Measurements from ENCODE around the gene PIEZO1. TPM values are rescaled to one million over a fixed set of nuclear protein-coding genes. Genes with fewer than 3 reads are reported as not detected.
A peak's percentile ranks its signal among the peaks of the same experiment; 100 is the strongest.

Gene PIEZO1
- total and polyA plus RNA-seq, 10 donors, result 145 to 385 (median 201) TPM

DNA sequence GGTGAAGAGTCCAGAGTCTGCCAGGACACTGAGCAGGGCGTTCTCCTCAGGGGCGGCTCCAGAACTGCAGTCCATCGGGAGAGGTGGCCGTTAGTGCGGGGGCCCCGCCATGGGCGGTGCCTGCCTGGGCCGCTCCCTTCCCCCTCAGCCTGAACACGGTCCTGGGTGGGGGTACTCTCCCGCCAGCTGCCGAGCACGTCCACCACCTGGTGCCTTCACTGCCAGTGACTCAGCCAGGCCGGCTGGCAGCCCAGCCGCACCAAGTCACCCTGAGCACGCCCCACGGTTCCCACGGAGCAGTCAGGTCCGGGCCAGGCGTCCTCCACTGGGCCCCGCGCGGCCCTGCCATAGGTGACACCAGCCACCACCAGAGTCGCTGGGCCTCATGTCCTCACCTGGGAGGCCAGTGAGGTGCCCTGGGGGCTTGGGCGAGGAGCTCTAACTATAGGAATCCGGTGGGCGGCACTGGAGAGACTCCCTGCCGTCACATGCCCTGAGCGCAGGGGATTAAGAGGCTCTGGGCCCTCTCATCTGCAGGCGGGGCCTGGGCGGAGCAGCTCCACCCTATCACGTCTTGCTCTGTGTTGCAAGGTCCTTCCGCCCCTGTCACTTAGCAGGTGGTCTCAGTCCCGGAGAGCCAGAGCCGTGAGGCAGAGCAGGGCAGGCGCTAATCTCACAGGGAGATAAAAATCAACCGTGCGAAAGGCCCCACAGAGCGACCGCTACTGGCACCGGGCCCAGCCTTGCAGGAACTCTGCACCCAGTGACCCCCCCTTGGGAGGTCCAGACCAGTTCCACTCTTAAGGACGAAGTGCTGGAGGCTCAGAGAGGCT lies 14.3 kb downstream of the PIEZO1 start:
- DNase-seq, result peak; percentile 88
- peak overlapping the region in 2 of 8 donors; percentile 19 to 29 for H3K4me3 ChIP-seq
- H3K4me1 ChIP-seq, result peaks cover 73 to 98% (median 91%) of the 10 kb centered on the region in 6 donors
- WGBS, 5 donors, result 0 to 43% (median 36%) methylated on average over 1 to 41 of the region's 41 CpGs
- no peaks in the 10 kb centered on the region for H3K27me3 ChIP-seq (replicated peaks in 1 of 7)
- intact Hi-C loops (cut with DNase I; ENCODE audit: low total_unique reads), result no loop called here
- TF ChIP-seq POLR2A (IDR thresholded peaks at IDR 0.05) (peak in 1 of 3 donors; percentile 21), POLR2AphosphoS5 (IDR thresholded peaks at IDR 0.05) (peak; percentile 66 to 76 (median 72))
- TF ChIP-seq, protein P1, sequence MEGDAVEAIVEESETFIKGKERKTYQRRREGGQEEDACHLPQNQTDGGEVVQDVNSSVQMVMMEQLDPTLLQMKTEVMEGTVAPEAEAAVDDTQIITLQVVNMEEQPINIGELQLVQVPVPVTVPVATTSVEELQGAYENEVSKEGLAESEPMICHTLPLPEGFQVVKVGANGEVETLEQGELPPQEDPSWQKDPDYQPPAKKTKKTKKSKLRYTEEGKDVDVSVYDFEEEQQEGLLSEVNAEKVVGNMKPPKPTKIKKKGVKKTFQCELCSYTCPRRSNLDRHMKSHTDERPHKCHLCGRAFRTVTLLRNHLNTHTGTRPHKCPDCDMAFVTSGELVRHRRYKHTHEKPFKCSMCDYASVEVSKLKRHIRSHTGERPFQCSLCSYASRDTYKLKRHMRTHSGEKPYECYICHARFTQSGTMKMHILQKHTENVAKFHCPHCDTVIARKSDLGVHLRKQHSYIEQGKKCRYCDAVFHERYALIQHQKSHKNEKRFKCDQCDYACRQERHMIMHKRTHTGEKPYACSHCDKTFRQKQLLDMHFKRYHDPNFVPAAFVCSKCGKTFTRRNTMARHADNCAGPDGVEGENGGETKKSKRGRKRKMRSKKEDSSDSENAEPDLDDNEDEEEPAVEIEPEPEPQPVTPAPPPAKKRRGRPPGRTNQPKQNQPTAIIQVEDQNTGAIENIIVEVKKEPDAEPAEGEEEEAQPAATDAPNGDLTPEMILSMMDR (IDR thresholded peaks at IDR 0.05 in 8 of 11, conservative IDR thresholded peaks at IDR 0.05 in 3 of 11), result no peak
- H3K9me3 ChIP-seq, result no peaks in the 10 kb centered on the region
- H3K27ac ChIP-seq, result peak overlapping the region; percentile 11 to 80 (median 70)
- H3K36me3 ChIP-seq, result peaks cover 0 to 17% (median 0%) of the 10 kb centered on the region in 6 donors

- Histone ChIP-seq H3K4me3 (peak overlapping the region in 2 of 8 donors; percentile 19 to 29), H3K4me1 (peaks cover 76 to 99% (median 90%) of the 10 kb centered on the region in 6 donors), H3K27ac (peak overlapping the region in 7 of 8 donors; percentile 11 to 80 (median 70)), H3K36me3 (peaks cover 0 to 12% (median 0%) of the 10 kb centered on the region in 6 donors), H3K27me3 (replicated peaks in 1 of 7) (no peaks in the 10 kb centered on the region), H3K9me3 (no peaks in the 10 kb centered on the region)
- TF ChIP-seq POLR2A (IDR thresholded peaks at IDR 0.05), result no peak
- TF ChIP-seq POLR2AphosphoS5 (IDR thresholded peaks at IDR 0.05), result peak in 1 of 3 donors; percentile 22
- TF ChIP-seq, protein P1 (IDR thresholded peaks at IDR 0.05 in 8 of 11, conservative IDR thresholded peaks at IDR 0.05 in 3 of 11), result no peak
- intact Hi-C loops (cut with DNase I; ENCODE audit: low total_unique reads), result no loop called here
- no peak for DNase-seq
- 55 to 66% (median 62%) methylated on average over 19 to 30 of the region's 30 CpGs for WGBS, 5 donors
Measured at GRCh38 chr16:88769617-88770460, 15.2 kb downstream of the PIEZO1 start.

DNA sequence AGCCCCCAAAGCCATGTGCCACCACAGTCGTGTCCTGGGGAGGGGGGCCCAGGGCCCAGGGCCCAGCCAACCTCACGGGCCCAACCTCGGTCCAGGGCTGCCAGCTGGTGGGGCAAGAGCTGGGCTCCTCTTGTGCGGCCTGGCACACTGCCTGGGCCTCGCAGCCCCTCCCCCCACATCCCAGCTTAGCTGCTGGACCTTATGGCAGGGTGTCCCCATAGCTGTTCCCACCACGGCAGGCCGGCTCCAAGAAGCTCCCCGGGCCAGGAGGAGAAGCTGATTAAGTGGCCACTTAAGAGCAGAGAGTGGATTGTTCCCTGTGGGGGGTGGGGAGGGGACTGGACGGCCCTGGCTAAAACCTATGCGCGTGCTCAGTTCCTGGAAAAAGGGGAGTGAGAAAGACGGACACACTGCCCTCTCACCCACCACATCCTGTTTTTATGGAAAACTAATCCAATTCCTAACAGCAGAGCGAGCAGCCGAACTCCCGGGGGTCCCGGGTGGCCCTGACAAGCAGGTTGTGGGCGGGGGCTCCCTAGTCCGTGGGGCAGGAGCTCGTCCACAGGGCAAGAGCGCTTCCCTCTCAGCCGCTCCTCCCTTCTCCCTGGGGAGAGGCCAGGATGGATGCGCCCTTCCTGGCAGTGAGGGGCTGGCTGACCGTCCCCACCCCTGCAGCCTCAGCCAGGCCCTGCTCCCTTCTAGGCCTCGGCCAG lies 16.8 kb downstream of the PIEZO1 start:
- Histone ChIP-seq H3K27ac (peak overlapping the region in 7 of 8 donors; percentile 41 to 80 (median 70)), H3K9me3 (no peaks in the 10 kb centered on the region), H3K36me3 (peaks cover 0 to 21% (median 3%) of the 10 kb centered on the region in 6 donors), H3K27me3 (replicated peaks in 1 of 7) (no peaks in the 10 kb centered on the region), H3K4me1 (peaks cover 62 to 99% (median 84%) of the 10 kb centered on the region in 6 donors), H3K4me3 (peak overlapping the region in 1 of 8 donors; percentile 24)
- TF ChIP-seq POLR2A (IDR thresholded peaks at IDR 0.05) (no peak), POLR2AphosphoS5 (IDR thresholded peaks at IDR 0.05) (peak; percentile 55 to 75 (median 63))
- TF ChIP-seq, protein P1 (IDR thresholded peaks at IDR 0.05 in 8 of 11, conservative IDR thresholded peaks at IDR 0.05 in 3 of 11), result no peak
- 39 to 71% (median 52%) methylated on average over 8 to 24 of the region's 24 CpGs for WGBS, 5 donors
- intact Hi-C loops (cut with DNase I; ENCODE audit: low total_unique reads), result no loop called here
- DNase-seq, result no peak
